ENCODE measurements around the gene PLCB2.

PLCB2 gene

GRCh38 chr15:40271685-40272484 lies 35.9 kb downstream of the PLCB2 start:
- 76 to 78% methylated on average over 25 of the region's 25 CpGs for WGBS, 2 experiments
- Histone ChIP-seq H3K4me1 (ENCODE audit: control insufficient read depth, insufficient read depth, low read length) (peaks cover 18% of the 10 kb centered on the region), H3K4me3 (ENCODE audit: insufficient read depth, low read depth, low read length) (no peak overlapping the region), H3K9me3 (ENCODE audit: control insufficient read depth, low read length) (no peaks in the 10 kb centered on the region), H3K27ac (ENCODE audit: insufficient read depth, low read depth, low read length, poor library complexity, severe bottlenecking) (no peak overlapping the region), H3K36me3 (ENCODE audit: control insufficient read depth, insufficient read depth, low read length) (no peaks in the 10 kb centered on the region), H3K27me3 (ENCODE audit: control insufficient read depth, insufficient read depth, low read length, poor library complexity, severe bottlenecking) (no peaks in the 10 kb centered on the region)

- H3K4me3 ChIP-seq (ENCODE audit: insufficient read depth, low read depth, low read length) = no peak overlapping the region
- no peaks in the 10 kb centered on the region for H3K36me3 ChIP-seq (ENCODE audit: control insufficient read depth, insufficient read depth, low read length)
- H3K27ac ChIP-seq (ENCODE audit: insufficient read depth, low read depth, low read length, poor library complexity, severe bottlenecking) = no peak overlapping the region
- peaks cover 18% of the 10 kb centered on the region for H3K4me1 ChIP-seq (ENCODE audit: control insufficient read depth, insufficient read depth, low read length)
- no peaks in the 10 kb centered on the region for H3K9me3 ChIP-seq (ENCODE audit: control insufficient read depth, low read length)
- 93% methylated on average over 11 of the region's 11 CpGs for WGBS, 2 experiments
- H3K27me3 ChIP-seq (ENCODE audit: control insufficient read depth, insufficient read depth, low read length, poor library complexity, severe bottlenecking) = no peaks in the 10 kb centered on the region
These were observed 37.3 kb downstream of the PLCB2 start for GRCh38 chr15:40270246-40270995.

- Histone ChIP-seq H3K27ac (ENCODE audit: insufficient read depth, low read depth, low read length, poor library complexity, severe bottlenecking) (no peak overlapping the region), H3K4me1 (ENCODE audit: control insufficient read depth, insufficient read depth, low read length) (peaks cover 18% of the 10 kb centered on the region), H3K36me3 (ENCODE audit: control insufficient read depth, insufficient read depth, low read length) (no peaks in the 10 kb centered on the region), H3K9me3 (ENCODE audit: control insufficient read depth, low read length) (no peaks in the 10 kb centered on the region), H3K4me3 (ENCODE audit: insufficient read depth, low read depth, low read length) (no peak overlapping the region), H3K27me3 (ENCODE audit: control insufficient read depth, insufficient read depth, low read length, poor library complexity, severe bottlenecking) (no peaks in the 10 kb centered on the region)
- 81 to 83% methylated on average over 4 of the region's 4 CpGs for WGBS, 2 experiments
These were observed 38.1 kb downstream of the PLCB2 start for GRCh38 chr15:40269604-40270003.

GRCh38 chr15:40267670-40268069 lies 40.1 kb downstream of the PLCB2 start:
- Histone ChIP-seq H3K9me3 (ENCODE audit: control insufficient read depth, low read length) (no peaks in the 10 kb centered on the region), H3K36me3 (ENCODE audit: control insufficient read depth, insufficient read depth, low read length) (no peaks in the 10 kb centered on the region), H3K4me1 (ENCODE audit: control insufficient read depth, insufficient read depth, low read length) (peaks cover 18% of the 10 kb centered on the region), H3K4me3 (ENCODE audit: insufficient read depth, low read depth, low read length) (no peak overlapping the region), H3K27me3 (ENCODE audit: control insufficient read depth, insufficient read depth, low read length, poor library complexity, severe bottlenecking) (no peaks in the 10 kb centered on the region), H3K27ac (ENCODE audit: insufficient read depth, low read depth, low read length, poor library complexity, severe bottlenecking) (no peak overlapping the region)
- 24 to 27% methylated on average over 4 of the region's 4 CpGs for WGBS, 2 experiments

GRCh38 chr15:40266828-40267304 lies 40.9 kb downstream of the PLCB2 start:
- H3K4me3 ChIP-seq (ENCODE audit: insufficient read depth, low read depth, low read length) = no peak overlapping the region
- peaks cover 16% of the 10 kb centered on the region for H3K4me1 ChIP-seq (ENCODE audit: control insufficient read depth, insufficient read depth, low read length)
- H3K27me3 ChIP-seq (ENCODE audit: control insufficient read depth, insufficient read depth, low read length, poor library complexity, severe bottlenecking) = no peaks in the 10 kb centered on the region
- no peaks in the 10 kb centered on the region for H3K9me3 ChIP-seq (ENCODE audit: control insufficient read depth, low read length)
- H3K27ac ChIP-seq (ENCODE audit: insufficient read depth, low read depth, low read length, poor library complexity, severe bottlenecking) = no peak overlapping the region
- no peaks in the 10 kb centered on the region for H3K36me3 ChIP-seq (ENCODE audit: control insufficient read depth, insufficient read depth, low read length)
- 75 to 81% methylated on average over 7 of the region's 7 CpGs for WGBS, 2 experiments

- no peaks in the 10 kb centered on the region for H3K27me3 ChIP-seq (ENCODE audit: control insufficient read depth, insufficient read depth, low read length, poor library complexity, severe bottlenecking)
- H3K4me1 ChIP-seq (ENCODE audit: control insufficient read depth, insufficient read depth, low read length) = peaks cover 9% of the 10 kb centered on the region
- 94 to 95% methylated on average over 20 of the region's 20 CpGs for WGBS, 2 experiments
- H3K4me3 ChIP-seq (ENCODE audit: insufficient read depth, low read depth, low read length) = no peak overlapping the region
- no peak overlapping the region for H3K27ac ChIP-seq (ENCODE audit: insufficient read depth, low read depth, low read length, poor library complexity, severe bottlenecking)
- no peaks in the 10 kb centered on the region for H3K36me3 ChIP-seq (ENCODE audit: control insufficient read depth, insufficient read depth, low read length)
- no peaks in the 10 kb centered on the region for H3K9me3 ChIP-seq (ENCODE audit: control insufficient read depth, low read length)
These were observed 41.9 kb downstream of the PLCB2 start for GRCh38 chr15:40265875-40266274.

GRCh38 chr15:40265355-40265754 lies 42.4 kb downstream of the PLCB2 start:
- H3K4me3 ChIP-seq (ENCODE audit: insufficient read depth, low read depth, low read length) = no peak overlapping the region
- no peaks in the 10 kb centered on the region for H3K27me3 ChIP-seq (ENCODE audit: control insufficient read depth, insufficient read depth, low read length, poor library complexity, severe bottlenecking)
- no peaks in the 10 kb centered on the region for H3K9me3 ChIP-seq (ENCODE audit: control insufficient read depth, low read length)
- no peak overlapping the region for H3K27ac ChIP-seq (ENCODE audit: insufficient read depth, low read depth, low read length, poor library complexity, severe bottlenecking)
- WGBS, 2 experiments = 77 to 80% methylated on average over 10 of the region's 10 CpGs
- H3K36me3 ChIP-seq (ENCODE audit: control insufficient read depth, insufficient read depth, low read length) = no peaks in the 10 kb centered on the region
- peaks cover 9% of the 10 kb centered on the region for H3K4me1 ChIP-seq (ENCODE audit: control insufficient read depth, insufficient read depth, low read length)

GRCh38 chr15:40264321-40265153 lies 43.2 kb downstream of the PLCB2 start:
- H3K4me1 ChIP-seq (ENCODE audit: control insufficient read depth, insufficient read depth, low read length) = peaks cover 7% of the 10 kb centered on the region
- H3K9me3 ChIP-seq (ENCODE audit: control insufficient read depth, low read length) = no peaks in the 10 kb centered on the region
- H3K36me3 ChIP-seq (ENCODE audit: control insufficient read depth, insufficient read depth, low read length) = no peaks in the 10 kb centered on the region
- no peak overlapping the region for H3K4me3 ChIP-seq (ENCODE audit: insufficient read depth, low read depth, low read length)
- WGBS, 2 experiments = 90 to 93% methylated on average over 16 of the region's 16 CpGs
- H3K27me3 ChIP-seq (ENCODE audit: control insufficient read depth, insufficient read depth, low read length, poor library complexity, severe bottlenecking) = no peaks in the 10 kb centered on the region
- H3K27ac ChIP-seq (ENCODE audit: insufficient read depth, low read depth, low read length, poor library complexity, severe bottlenecking) = no peak overlapping the region

GRCh38 chr15:40263024-40263754 lies 44.5 kb downstream of the PLCB2 start:
- Histone ChIP-seq H3K36me3 (ENCODE audit: control insufficient read depth, insufficient read depth, low read length) (no peaks in the 10 kb centered on the region), H3K4me3 (ENCODE audit: insufficient read depth, low read depth, low read length) (no peak overlapping the region), H3K4me1 (ENCODE audit: control insufficient read depth, insufficient read depth, low read length) (peaks cover 10% of the 10 kb centered on the region), H3K9me3 (ENCODE audit: control insufficient read depth, low read length) (no peaks in the 10 kb centered on the region), H3K27me3 (ENCODE audit: control insufficient read depth, insufficient read depth, low read length, poor library complexity, severe bottlenecking) (no peaks in the 10 kb centered on the region), H3K27ac (ENCODE audit: insufficient read depth, low read depth, low read length, poor library complexity, severe bottlenecking) (no peak overlapping the region)
- 91 to 93% methylated on average over 12 of the region's 12 CpGs for WGBS, 2 experiments
